ENCODE results near the gene SINHCAF. TPM values are rescaled to one million over a fixed set of nuclear protein-coding genes. Genes with fewer than 3 reads are reported as not detected.

SINHCAF gene
- 107 and 112 TPM in 2 replicates for total RNA-seq (2014; rRNA removed; shearing (Covaris generic))

DNA sequence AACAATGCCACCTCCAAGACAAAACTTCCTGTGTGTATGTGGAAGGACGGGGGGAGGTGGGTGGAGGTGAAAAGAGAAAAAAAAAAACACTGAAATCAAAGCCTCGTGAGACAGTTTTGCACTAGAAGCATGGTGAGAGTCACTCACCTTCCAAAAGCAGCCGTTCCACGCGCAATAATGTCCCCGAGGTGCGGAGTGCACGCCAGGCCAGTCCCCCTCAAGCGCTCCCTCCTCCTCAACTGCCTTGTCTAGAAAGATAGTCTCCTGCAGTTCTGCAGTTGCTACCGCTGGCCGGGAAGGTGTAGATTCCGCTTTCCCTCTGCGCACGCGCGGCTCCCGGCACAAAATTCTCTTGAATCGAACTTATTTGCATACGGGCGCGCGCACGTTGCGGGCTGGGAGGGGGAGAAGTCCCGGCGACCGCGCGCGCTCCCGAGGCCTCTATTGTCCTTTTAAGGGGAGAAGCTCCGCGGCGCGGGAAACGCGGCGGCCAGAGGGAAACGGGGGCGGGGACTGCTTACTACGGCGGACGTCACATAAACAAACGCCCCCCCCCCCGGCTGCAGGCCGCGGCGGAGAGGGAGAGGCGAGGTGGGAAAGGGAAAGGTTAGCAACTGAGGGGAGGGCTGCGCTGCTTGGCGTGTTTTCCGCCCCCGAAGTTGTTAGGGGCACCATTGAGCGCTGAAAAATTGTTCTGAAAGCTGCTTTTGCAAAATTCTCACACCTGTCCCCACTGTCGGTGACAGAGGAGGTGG is at the start of gene SINHCAF:
Gene SINHCAF (minus strand): TSS at position 274 of the 755 bp plus-strand sequence. CDS start 27,946 bp downstream, outside the sequence.

Small RNA genes lying within 50 kb of the gene (small RNA-seq; reads per million reads assigned to genes)
- not detected for gene AC024940.4
- not detected for gene AC024940.5
- not detected for gene MREGP1
- gene RF00026: not detected
